OCI-M2 (cell line): Measurements from ENCODE around the gene PPM1B.
"Not testable (repeated sequence)": the region's sequence is repeated elsewhere in the genome, so short reads cannot be mapped to it uniquely, and the experiment has no call there.

Source experiments
- DNase-seq: peaks from one replicate; lab custom pipeline; 2025; ENCODE audit not compliant: unreplicated experiment; lab: John Stamatoyannopoulos, UW

The PPM1B gene

GRCh38 chr2:44195714-44196113 lies 27.0 kb downstream of the PPM1B start:
- DNase-seq: no peak

DNA sequence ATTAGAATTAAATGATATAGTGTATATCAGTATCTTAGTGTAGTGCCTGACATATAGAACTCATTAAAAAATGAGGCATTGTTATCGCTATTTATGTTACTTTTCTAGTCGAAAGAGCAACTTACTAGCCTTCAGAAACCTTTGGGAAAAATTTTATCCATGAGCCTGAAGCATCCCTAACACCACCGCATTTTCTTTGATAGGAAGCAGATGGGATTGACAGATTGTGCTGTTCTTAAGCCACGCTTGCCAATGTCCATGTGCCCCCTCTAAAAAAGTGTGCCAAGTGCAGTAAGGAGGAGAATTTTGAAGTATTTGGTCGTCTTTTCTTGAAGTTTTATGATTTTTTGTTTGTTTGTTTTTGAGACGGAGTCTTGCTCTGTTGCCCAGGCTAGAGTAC lies 29.1 kb downstream of the PPM1B start:
- DNase-seq: no peak

DNA sequence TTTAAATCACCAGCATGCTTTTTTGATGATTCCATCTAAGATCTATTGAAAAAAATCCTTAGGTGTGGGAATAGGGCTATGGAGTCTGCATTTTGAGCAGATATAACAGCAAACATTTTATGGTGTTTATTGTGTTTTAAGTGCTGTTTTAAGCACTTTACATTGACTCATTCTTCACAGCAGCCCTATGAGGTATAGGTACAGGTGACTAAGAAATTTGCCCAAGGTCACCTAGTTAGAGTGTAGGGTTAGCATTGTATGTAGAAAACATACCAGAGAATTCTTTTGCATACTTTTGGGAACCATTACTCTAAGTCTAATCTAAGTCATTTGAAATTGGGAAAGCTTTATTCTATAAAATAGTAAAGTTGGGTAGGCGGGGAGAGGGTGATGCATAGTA lies 31.3 kb downstream of the PPM1B start:
- DNase-seq: no peak

DNA sequence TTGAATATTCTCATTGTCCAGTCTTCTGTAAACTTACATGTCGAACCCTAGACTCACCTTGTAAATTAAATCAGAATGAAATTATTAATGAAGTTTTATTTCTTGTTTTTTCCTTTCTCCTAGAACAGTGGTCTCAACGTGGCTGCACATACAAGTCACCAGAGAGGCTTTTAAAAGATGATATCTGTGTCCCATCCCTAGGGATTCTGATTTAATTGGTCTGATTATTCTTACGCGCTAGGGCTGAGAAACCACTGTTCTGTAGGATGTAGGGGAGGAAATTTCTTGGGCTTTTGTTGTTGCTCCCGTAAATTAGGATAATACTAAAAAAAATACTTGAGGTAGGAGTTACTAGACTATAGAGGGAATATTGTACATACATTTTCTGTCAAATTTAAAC lies 32.1 kb downstream of the PPM1B start:
- DNase-seq: no peak

DNA sequence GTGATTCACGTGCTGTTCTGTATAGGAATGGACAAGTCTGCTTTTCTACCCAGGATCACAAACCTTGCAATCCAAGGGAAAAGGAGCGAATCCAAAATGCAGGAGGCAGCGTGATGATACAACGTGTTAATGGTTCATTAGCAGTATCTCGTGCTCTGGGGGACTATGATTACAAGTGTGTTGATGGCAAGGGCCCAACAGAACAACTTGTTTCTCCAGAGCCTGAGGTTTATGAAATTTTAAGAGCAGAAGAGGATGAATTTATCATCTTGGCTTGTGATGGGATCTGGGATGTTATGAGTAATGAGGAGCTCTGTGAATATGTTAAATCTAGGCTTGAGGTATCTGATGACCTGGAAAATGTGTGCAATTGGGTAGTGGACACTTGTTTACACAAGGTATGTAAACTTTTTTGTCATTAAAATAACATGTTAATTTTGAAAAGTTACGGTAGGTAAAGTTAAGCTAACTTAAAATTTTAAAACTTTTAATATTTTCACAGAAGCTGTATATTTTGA lies 33.0 kb downstream of the PPM1B start:
- DNase-seq: no peak

DNA sequence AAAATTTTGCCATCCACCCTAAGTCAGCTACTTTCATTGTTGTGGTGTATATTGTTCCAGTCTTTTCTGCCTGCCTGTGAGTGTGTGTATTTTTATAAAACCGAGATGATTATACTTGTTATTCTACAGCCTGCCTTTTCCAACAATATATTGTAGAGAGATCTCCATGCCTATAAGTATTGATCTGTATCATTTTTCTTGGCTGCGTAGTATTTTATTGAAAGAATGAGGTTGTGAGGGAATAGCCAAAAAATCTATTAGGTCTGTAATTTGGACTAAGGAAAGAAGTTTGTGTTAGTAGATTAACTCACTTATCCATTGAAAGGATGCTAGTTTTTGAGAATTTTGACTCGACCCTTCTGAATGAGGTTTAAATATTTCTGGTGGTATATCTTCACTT lies 34.9 kb downstream of the PPM1B start:
- no peak for DNase-seq

DNA sequence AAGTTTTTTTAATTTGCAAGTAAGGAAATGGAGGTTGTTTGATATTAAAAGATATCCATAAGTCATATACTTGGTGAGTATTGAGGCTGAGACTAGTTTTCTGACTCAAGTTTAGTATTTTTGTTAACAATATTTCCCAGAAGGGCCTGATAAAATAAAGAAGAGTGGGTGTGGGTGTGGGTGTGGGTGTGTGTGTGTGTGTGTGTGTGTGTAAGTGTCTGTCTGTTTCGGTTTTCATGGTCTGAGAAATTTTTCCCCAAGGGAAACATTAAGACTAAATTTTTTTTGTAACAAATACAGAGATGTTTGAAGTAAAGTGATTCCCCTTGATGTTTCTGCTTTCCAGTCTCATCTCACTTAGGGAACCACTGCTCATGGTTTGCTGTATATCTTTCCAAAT lies 36.5 kb downstream of the PPM1B start:
- no peak for DNase-seq

DNA sequence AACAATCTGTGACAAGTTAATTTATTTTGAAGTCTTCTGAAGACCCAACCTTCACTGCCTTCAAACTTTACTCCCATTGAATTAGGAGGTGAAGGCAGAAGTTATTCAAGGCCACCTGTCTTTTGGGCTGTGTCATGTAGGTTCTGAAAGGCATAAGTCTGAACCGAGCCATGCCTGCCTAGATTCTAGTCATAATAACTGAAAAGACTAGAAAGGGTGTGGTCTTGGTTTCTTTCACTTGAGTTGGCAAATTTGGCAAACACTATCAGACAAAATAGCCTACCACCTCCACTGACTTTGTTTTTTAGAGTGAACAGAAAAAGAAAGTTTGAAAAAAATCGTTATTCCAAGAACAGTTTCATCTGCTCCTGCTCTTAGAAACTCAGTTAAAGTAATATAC lies 38.4 kb downstream of the PPM1B start:
- no peak for DNase-seq

DNA sequence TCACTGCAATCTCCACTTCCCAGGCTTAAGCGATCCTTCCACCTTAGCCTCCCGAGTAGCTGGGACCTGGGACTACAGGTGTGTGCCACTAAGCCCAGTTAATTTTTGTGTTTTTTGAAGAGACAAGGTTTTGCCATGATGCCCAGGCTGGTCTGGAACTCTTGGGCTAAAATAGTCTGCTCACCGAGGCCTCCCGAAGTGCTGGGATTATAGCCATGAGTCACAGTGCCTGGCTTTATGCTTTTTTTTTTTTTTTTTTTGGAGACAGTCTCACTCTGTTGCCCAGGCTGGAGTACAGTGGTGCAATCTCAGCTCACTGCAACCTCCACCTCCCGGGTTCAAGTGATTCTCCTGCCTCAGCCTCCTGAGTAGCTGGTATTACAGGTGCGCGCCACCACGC lies 39.0 kb downstream of the PPM1B start:
- DNase-seq: not testable (repeated sequence)

- DNase-seq: no peak
Measured at GRCh38 chr2:44210362-44210761, 41.7 kb downstream of the PPM1B start.

- no peak for DNase-seq
Measured at GRCh38 chr2:44211183-44211582, 42.5 kb downstream of the PPM1B start.

DNA sequence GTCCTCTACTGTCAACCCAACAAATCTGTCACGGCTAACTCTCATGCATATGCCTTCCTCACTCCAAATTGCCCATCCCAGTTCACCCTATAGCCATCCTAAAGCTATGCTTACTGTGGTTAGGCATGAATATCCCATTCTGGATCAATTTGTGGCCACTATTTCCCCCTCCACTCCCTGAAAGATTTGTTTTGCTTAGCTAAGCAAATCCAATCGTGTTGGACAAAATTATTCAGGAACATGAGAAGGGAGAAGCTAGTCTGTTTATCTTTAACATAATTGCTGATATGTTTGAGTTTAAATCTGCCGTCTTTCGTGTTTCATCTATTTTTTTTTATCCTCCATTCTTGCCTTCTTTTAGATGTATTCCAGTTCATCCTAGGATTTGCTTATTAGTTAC lies 43.6 kb downstream of the PPM1B start:
- no peak for DNase-seq

GRCh38 chr2:44215827-44216226 lies 47.2 kb downstream of the PPM1B start:
- DNase-seq: no peak

- no peak for DNase-seq
Measured at GRCh38 chr2:44218771-44219170, 50.1 kb downstream of the PPM1B start.

- DNase-seq: no peak
Measured at GRCh38 chr2:44226753-44227152, 58.1 kb downstream of the PPM1B start.

- DNase-seq: no peak
Measured at GRCh38 chr2:44230378-44230777, 61.7 kb downstream of the PPM1B start.

GRCh38 chr2:44233450-44234128 lies 64.9 kb downstream of the PPM1B start:
- DNase-seq: no peak

DNA sequence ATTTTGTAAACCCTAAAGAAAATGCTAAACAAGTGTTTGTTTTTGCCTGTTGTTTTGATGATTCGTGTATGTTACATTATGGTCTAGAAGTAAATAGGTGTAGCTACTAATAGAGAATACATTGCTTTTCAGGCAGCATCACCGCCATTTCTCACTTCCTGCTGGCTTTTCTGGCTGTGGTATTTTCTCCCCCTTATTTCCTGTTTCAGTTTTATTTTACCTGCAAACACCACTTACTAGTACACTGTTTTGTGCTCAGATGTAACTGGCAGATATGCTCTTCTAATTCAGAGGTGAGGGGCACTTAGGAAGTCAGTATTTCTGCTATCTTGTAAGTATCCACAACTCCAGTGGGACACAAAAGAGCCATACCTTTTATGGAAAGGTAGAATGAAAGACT lies 68.5 kb downstream of the PPM1B start:
- no peak for DNase-seq

GRCh38 chr2:44242904-44243303 lies 74.2 kb downstream of the PPM1B start:
- DNase-seq: no peak

DNA sequence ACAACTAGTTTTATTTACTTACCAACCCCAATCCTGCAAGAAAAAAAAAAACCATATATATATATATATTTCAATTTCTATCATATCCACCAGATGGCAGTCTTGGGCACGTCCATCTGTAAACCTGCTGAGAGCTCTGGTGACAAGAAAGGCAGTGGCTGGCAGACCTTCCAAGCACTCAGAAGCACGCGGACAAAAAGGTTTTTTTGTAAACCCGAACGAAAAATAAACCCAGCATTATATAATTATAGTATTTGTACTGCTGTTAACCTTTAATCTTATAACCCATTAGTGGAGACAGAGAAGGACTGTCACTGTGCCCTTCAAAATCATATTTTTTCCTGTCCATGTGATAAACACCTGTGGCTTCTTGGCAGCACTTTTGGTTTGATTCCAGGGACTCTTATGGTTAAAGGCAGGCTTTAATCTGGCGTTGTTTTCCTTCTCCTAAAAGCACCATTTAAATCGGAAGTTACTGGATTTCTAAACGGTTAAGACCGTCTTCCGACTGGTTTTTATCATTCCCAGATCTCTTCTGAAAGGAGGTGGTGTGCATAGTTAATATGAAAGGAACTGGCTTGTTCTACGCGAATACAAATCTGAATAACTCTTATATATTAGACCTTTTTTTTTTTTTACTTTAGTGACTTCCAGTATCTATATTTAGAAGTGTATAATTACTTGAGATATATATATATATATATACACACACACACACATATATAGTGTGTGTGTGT lies 75.6 kb downstream of the PPM1B start:
- no peak for DNase-seq

DNA sequence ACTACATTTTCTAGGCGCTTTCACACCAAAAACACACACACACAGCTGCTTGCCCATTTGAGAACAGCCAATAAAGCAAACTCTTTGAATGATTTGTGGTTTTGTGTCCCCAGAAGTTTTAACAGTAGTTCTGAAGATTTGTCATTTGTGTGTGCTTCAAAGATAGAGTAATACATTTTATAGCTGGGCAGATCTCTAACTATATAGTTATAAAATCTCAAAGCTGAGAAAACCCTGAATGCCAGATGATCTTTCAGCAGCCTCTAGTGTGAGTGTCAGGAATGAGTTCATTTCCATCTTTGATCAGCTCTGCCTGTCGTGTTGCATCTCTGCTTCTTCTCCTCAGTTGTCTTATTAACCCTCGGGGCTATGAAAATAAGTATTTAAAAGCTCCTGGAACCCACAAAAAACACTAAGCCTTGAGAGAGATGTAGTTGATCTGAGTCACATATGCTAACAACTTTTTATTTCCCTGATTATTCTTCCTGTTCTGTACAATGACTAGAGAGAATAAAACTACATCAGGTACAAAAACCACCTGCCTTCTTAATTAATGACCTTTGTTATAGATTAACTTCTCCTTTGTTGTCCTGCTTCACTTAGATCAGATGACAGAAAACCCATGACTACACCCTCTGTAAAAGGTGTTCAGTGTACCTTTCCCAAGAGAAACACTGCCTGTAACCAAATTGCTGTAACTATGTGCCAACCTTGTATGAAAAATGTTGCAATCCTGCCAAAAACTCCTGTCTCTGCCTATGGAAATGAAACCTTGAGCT lies 76.6 kb downstream of the PPM1B start:
- DNase-seq: no peak

DNA sequence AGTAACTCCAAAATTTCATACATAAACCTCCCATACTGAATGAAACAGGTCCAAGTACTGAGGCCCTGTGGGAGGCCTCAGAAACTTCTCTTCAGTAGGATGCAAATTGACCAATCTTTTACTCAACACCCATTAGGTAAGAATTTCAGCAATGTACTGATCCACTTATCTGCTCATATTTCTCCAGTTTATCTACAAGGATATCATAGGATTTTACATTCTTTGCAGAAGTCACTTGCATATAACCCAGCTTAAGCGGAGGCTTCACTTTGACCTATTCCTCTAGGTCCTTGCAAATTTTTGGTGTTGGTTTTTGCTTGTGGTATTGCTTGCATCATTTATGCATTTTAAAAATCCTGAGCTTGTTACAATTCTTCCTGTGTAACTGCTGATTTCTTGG lies 77.8 kb downstream of the PPM1B start:
- no peak for DNase-seq
